Measurements from ENCODE around the gene TMEM150A. TPM values are rescaled to one million over a fixed set of nuclear protein-coding genes. Genes with fewer than 3 reads are reported as not detected.

Gene TMEM150A
- total and polyA plus RNA-seq, 2 of the 13 experiments (the other 11 are each of a cell fraction or from before 2014, with no cell fraction given), result 30.1 to 70.4 TPM

DNA sequence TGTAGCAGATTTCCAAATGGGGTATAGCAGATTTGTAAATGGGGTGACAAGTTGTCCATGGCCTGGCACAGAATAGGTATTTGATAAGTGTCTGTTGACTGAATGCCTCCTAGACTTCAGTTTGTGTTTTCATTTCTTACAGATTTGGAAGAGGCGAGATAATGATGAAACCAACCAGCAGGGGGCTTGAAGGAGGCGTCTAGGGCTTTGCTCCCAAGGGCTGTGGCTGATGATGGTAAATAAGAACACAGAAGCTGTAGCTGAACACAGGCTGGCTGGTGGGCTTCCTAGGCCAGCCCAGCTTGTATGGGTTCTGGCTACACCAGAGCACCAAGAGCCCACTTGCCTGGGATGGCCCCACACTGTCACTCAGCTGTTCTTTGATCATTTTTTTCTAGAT is 46.1 kb upstream of the TMEM150A start (continued):
- TF ChIP-seq, protein P1, sequence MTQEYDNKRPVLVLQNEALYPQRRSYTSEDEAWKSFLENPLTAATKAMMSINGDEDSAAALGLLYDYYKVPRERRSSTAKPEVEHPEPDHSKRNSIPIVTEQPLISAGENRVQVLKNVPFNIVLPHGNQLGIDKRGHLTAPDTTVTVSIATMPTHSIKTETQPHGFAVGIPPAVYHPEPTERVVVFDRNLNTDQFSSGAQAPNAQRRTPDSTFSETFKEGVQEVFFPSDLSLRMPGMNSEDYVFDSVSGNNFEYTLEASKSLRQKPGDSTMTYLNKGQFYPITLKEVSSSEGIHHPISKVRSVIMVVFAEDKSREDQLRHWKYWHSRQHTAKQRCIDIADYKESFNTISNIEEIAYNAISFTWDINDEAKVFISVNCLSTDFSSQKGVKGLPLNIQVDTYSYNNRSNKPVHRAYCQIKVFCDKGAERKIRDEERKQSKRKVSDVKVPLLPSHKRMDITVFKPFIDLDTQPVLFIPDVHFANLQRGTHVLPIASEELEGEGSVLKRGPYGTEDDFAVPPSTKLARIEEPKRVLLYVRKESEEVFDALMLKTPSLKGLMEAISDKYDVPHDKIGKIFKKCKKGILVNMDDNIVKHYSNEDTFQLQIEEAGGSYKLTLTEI (CRISPR knock-in tag; conservative IDR thresholded peaks at IDR 0.05), result no peak
- TF ChIP-seq AKAP8 (CRISPR knock-in tag; IDR thresholded peaks at IDR 0.05), result no peak

DNA sequence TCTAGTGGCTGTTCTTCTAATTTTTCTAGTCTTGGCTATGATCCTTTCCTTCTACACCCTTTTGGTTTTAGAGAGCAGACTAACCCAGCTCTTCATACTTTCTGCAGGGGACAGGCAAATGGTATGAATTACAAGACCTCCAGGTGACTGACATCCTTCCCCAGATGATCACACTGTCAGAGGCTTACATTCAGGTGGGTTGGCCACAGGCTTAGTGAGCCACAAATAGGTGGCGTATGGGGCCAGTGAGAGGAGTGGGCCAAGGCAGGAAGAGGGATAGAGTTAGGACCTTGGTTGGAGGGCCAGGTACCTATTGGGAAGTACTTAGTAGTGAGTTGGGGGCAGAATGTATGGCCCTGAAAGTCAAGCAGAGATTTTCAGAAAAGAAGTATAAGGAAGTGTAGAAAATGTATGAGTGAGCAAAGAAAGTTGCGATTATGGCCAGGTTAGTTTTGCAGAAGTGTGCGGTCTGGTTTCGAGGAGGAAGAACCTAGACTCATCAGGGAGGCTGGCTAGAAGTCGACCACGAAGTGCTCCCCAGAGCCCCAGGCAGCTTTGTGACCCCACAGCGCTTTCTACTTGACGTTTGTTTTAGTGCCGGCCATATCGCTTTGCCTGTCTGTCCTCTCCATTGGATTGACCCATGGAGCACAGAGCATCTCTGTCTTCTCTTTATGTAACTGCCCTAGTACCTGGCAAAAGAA is 45.5 kb upstream of the TMEM150A start:
- in situ Hi-C loops (cut with HindIII; ENCODE audit: extremely low pct_ligation_motif_present, low pct_unique_long_range_greater_than_20kb), result no loop called here
- Histone ChIP-seq H3K27ac (ENCODE audit: extremely low read length, insufficient read depth, low read length) (no peak overlapping the region), H3K27me3 (ENCODE audit: control insufficient read depth in 1 of 2, insufficient read depth in 2 of 2, low read length in 2 of 2) (no peaks in the 10 kb centered on the region), H3K4me1 (ENCODE audit: insufficient read depth, low read length) (no peaks in the 10 kb centered on the region), H3K4me2 (ENCODE audit: low read depth, low read length) (no peak overlapping the region), H3K36me3 (replicated peaks in 1 of 2; ENCODE audit: control insufficient read depth in 1 of 2, insufficient read depth in 2 of 2, low read length in 2 of 2) (peaks cover 37 to 89% of the 10 kb centered on the region in 2 experiments), H2AFZ (ENCODE audit: low read length) (no peak overlapping the region), H4K20me1 (ENCODE audit: insufficient read depth, low read length) (no peaks in the 10 kb centered on the region), H3K4me3 (replicated peaks in 1 of 3; ENCODE audit: insufficient read depth in 1 of 3, low read depth in 2 of 3, low read length in 3 of 3) (no peak overlapping the region), H3K79me2 (ENCODE audit: insufficient read depth, low read length) (no peaks in the 10 kb centered on the region), H3K9me3 (ENCODE audit: low read length) (no peaks in the 10 kb centered on the region), H3K9ac (ENCODE audit: insufficient read depth, low read depth, low read length) (no peak overlapping the region)
- no TSS peak for BruUV-seq (replicated peaks)
- DNase-seq (ENCODE audit: low spot score), result no peak
- FAIRE-seq, result no peak
- ATAC-seq, result no peak
- intact Hi-C loops (cut with micrococcal nuclease; ENCODE audit: unreplicated experiment), result no loop called here
- WGBS (ENCODE audit: low lambda C conversion rate), result 96% methylated on average over 10 of the region's 10 CpGs
- CTCF ChIA-PET (ENCODE audit: low intra/inter-chr PET ratio, low total read pairs), result interaction anchor here (0.8 kb wide), 1 partner anchor 59 kb away, joined by 3 read pairs; no protein-coding TSS in a partner anchor
- POLR2A ChIA-PET, result interaction anchor here (0.6 kb wide), 1 partner anchor 40 kb away, joined by 3 read pairs; no protein-coding TSS in a partner anchor
- no peak for TF ChIP-seq ZNF33B (CRISPR knock-in tag; IDR thresholded peaks at IDR 0.05)
- TF ChIP-seq, protein P2, sequence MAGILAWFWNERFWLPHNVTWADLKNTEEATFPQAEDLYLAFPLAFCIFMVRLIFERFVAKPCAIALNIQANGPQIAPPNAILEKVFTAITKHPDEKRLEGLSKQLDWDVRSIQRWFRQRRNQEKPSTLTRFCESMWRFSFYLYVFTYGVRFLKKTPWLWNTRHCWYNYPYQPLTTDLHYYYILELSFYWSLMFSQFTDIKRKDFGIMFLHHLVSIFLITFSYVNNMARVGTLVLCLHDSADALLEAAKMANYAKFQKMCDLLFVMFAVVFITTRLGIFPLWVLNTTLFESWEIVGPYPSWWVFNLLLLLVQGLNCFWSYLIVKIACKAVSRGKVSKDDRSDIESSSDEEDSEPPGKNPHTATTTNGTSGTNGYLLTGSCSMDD (CRISPR knock-in tag; IDR thresholded peaks at IDR 0.05), result no peak
- TF ChIP-seq, protein P3, sequence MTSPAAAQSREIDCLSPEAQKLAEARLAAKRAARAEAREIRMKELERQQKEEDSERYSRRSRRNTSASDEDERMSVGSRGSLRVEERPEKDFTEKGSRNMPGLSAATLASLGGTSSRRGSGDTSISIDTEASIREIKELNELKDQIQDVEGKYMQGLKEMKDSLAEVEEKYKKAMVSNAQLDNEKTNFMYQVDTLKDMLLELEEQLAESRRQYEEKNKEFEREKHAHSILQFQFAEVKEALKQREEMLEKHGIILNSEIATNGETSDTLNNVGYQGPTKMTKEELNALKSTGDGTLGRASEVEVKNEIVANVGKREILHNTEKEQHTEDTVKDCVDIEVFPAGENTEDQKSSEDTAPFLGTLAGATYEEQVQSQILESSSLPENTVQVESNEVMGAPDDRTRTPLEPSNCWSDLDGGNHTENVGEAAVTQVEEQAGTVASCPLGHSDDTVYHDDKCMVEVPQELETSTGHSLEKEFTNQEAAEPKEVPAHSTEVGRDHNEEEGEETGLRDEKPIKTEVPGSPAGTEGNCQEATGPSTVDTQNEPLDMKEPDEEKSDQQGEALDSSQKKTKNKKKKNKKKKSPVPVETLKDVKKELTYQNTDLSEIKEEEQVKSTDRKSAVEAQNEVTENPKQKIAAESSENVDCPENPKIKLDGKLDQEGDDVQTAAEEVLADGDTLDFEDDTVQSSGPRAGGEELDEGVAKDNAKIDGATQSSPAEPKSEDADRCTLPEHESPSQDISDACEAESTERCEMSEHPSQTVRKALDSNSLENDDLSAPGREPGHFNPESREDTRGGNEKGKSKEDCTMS (CRISPR knock-in tag; conservative IDR thresholded peaks at IDR 0.05), result no peak
- no peak for TF ChIP-seq FIP1L1 (IDR thresholded peaks at IDR 0.05; ENCODE audit: borderline replicate concordance, insufficient read depth, low read depth, low read length)
- TF ChIP-seq KDM1A (CRISPR knock-in tag; IDR thresholded peaks at IDR 0.05), result no peak
- no peak for TF ChIP-seq ZNF468 (CRISPR knock-in tag; IDR thresholded peaks at IDR 0.05)
- no peak for TF ChIP-seq PRMT3 (CRISPR knock-in tag; IDR thresholded peaks at IDR 0.05; ENCODE audit: borderline replicate concordance, low read depth)
- TF ChIP-seq, protein P4, sequence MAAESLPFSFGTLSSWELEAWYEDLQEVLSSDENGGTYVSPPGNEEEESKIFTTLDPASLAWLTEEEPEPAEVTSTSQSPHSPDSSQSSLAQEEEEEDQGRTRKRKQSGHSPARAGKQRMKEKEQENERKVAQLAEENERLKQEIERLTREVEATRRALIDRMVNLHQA (CRISPR knock-in tag; IDR thresholded peaks at IDR 0.05), result no peak
- TF ChIP-seq TCF7L2 (IDR thresholded peaks at IDR 0.05; ENCODE audit: low read depth, low read length), result no peak
- no peak for TF ChIP-seq ZNF629 (CRISPR knock-in tag; conservative IDR thresholded peaks at IDR 0.05)
- TF ChIP-seq, protein P5, sequence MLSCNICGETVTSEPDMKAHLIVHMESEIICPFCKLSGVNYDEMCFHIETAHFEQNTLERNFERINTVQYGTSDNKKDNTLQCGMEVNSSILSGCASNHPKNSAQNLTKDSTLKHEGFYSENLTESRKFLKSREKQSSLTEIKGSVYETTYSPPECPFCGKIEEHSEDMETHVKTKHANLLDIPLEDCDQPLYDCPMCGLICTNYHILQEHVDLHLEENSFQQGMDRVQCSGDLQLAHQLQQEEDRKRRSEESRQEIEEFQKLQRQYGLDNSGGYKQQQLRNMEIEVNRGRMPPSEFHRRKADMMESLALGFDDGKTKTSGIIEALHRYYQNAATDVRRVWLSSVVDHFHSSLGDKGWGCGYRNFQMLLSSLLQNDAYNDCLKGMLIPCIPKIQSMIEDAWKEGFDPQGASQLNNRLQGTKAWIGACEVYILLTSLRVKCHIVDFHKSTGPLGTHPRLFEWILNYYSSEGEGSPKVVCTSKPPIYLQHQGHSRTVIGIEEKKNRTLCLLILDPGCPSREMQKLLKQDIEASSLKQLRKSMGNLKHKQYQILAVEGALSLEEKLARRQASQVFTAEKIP (CRISPR knock-in tag; IDR thresholded peaks at IDR 0.05; ENCODE audit: borderline replicate concordance), result no peak
- no peak for TF ChIP-seq PPARG (CRISPR knock-in tag; conservative IDR thresholded peaks at IDR 0.05)
- TF ChIP-seq HDAC6 (IDR thresholded peaks at IDR 0.05; ENCODE audit: low read depth, low read length), result no peak
